Karpas-422 (cell line): Measurements from ENCODE around the gene KRTAP20-2. TPM values are rescaled to one million over a fixed set of nuclear protein-coding genes. Genes with fewer than 3 reads are reported as not detected.

Experiments used
- DNase-seq: peaks from one replicate; pipeline ENCODE4 v3.0.0-alpha.2; 2015
- H2AFZ ChIP-seq: fragments of 200-600 bp; sonication (generic); 2 replicates; pipeline ENCODE4 v1.6.1; 2014; ENCODE audit warnings: antibody characterized with exemption, low read length, mixed read lengths
- H3K27ac ChIP-seq: fragments of 200-600 bp; sonication (generic); 2 replicates; pipeline ENCODE4 v1.5.1; 2014; ENCODE audit warnings: mild to moderate bottlenecking, low read length, moderate library complexity
- H3K27me3 ChIP-seq: fragments of 200-600 bp; sonication (generic); 2 replicates; pipeline ENCODE4 v1.6.1; 2014; ENCODE audit warnings: low read length, mixed read lengths
- H3K36me3 ChIP-seq: fragments of 200-600 bp; sonication (generic); 2 replicates; pipeline ENCODE4 v1.6.1; 2014; ENCODE audit warnings: low read length, mixed read lengths; ENCODE audit not compliant: insufficient read depth
- H3K4me1 ChIP-seq: fragments of 200-600 bp; sonication (generic); 2 replicates; pipeline ENCODE4 v1.6.1; 2014; ENCODE audit warnings: mild to moderate bottlenecking, low read length, mixed read lengths
- H3K4me2 ChIP-seq: fragments of 200-600 bp; sonication (generic); 2 replicates; pipeline ENCODE4 v1.6.1; 2014; ENCODE audit warnings: low read length, low read depth, mild to moderate bottlenecking; ENCODE audit not compliant: poor library complexity, severe bottlenecking
- H3K4me3 ChIP-seq: fragments of 200-600 bp; sonication (generic); 2 replicates; pipeline ENCODE4 v1.5.1; 2014; ENCODE audit warnings: mild to moderate bottlenecking, antibody characterized with exemption, low read length, mixed read lengths
- H3K79me2 ChIP-seq: fragments of 200-600 bp; sonication (generic); 2 replicates; pipeline ENCODE4 v1.6.1; 2014; ENCODE audit warnings: mild to moderate bottlenecking, low read length, mixed read lengths
- H3K9ac ChIP-seq: fragments of 200-600 bp; sonication (generic); 2 replicates; pipeline ENCODE4 v1.6.0; 2014; ENCODE audit warnings: low read length
- H3K9me2 ChIP-seq: fragments of 200-600 bp; sonication (generic), shearing (Covaris generic); replicated peaks from 2 replicates; pipeline ENCODE4 v1.6.0; 2014; ENCODE audit warnings: mild to moderate bottlenecking, low read length, moderate library complexity; ENCODE audit not compliant: insufficient read depth
- H3K9me3 ChIP-seq: fragments of 300-700, 200-600 bp; sonication (generic); 2 replicates; pipeline ENCODE4 v1.6.1; 2014; ENCODE audit warnings: low read length, mixed read lengths
- H4K20me1 ChIP-seq: fragments of 200-600 bp; sonication (generic); 2 replicates; pipeline ENCODE4 v1.6.1; 2014; ENCODE audit warnings: mild to moderate bottlenecking, antibody characterized with exemption, low read length, low read depth; ENCODE audit not compliant: insufficient read depth
- total RNA-seq: library from RNA; depleted of rRNA; stranded (reverse); fragments of >200 nt; shearing (Covaris generic); gene quantifications from 2 replicates; pipeline ENCODE4 v1.2.3, GENCODE V29; 2014; ENCODE audit warnings: low replicate concordance

Gene KRTAP20-2
- total RNA-seq, 1 experiment from 2014 or later: not detected

DNA sequence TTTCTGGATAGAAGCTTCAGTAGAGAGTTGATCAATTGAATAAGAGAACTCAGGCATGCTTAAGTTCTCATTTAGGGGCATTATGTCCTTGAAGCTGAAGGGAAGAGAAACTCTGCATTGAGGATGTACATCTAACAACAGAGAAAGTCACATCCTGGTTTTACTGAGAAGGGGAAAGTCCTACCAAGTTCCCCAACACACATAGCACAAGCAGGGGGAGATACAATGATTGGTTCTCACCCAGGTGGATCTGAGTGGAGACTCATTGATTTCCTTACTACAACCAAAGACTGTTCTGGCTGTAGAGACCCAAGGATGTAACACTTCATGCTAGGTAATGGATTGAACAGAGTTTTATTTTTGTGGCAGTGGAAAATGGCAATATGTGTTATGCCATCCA, 19.8 kb upstream of the KRTAP20-2 start:
- Histone ChIP-seq H3K9me3 (peaks cover 26% of the 10 kb centered on the region), H3K36me3 (no peaks in the 10 kb centered on the region; the same call in 1 of the 2 replicates), H3K27me3 (no peaks in the 10 kb centered on the region), H3K79me2 (no peaks in the 10 kb centered on the region), H3K4me3 (no peak overlapping the region), H3K4me1 (no peaks in the 10 kb centered on the region), H4K20me1 (no peaks in the 10 kb centered on the region), H2AFZ (no peak overlapping the region), H3K9me2 (no peaks in the 10 kb centered on the region), H3K4me2 (no peak overlapping the region), H3K9ac (no peak overlapping the region), H3K27ac (no peak overlapping the region)
- no peak for DNase-seq

- Histone ChIP-seq H3K4me1 (no peaks in the 10 kb centered on the region), H3K79me2 (no peaks in the 10 kb centered on the region), H2AFZ (no peak within 1 kb of the TSS), H3K9ac (no peak within 1 kb of the TSS), H3K27ac (no peak within 1 kb of the TSS), H3K9me2 (no peaks in the 10 kb centered on the region), H3K9me3 (peaks cover 21% of the 10 kb centered on the region), H3K4me2 (no peak within 1 kb of the TSS), H3K27me3 (no peaks in the 10 kb centered on the region), H3K36me3 (no peaks in the 10 kb centered on the region; the same call in 1 of the 2 replicates), H4K20me1 (no peaks in the 10 kb centered on the region), H3K4me3 (no peak within 1 kb of the TSS)
- no peak for DNase-seq
These were observed 18.9 kb upstream of the KRTAP20-2 start, which contains the start of gene KRTAP20-1 for GRCh38 chr21:30616125-30616524. TSS of gene KRTAP20-1 (plus strand) at chr21:30616425. CDS start at chr21:30616455, 30 bp downstream.

GRCh38 chr21:30620080-30620479, 14.9 kb upstream of the KRTAP20-2 start:
- Histone ChIP-seq H3K79me2 (no peaks in the 10 kb centered on the region), H3K27me3 (no peaks in the 10 kb centered on the region), H3K9me2 (no peaks in the 10 kb centered on the region), H3K4me3 (no peak overlapping the region), H3K4me1 (no peaks in the 10 kb centered on the region), H3K9ac (no peak overlapping the region), H3K4me2 (no peak overlapping the region), H4K20me1 (no peaks in the 10 kb centered on the region), H3K27ac (no peak overlapping the region), H3K36me3 (no peaks in the 10 kb centered on the region), H2AFZ (no peak overlapping the region), H3K9me3 (peaks cover 18% of the 10 kb centered on the region)
- DNase-seq: no peak

DNA sequence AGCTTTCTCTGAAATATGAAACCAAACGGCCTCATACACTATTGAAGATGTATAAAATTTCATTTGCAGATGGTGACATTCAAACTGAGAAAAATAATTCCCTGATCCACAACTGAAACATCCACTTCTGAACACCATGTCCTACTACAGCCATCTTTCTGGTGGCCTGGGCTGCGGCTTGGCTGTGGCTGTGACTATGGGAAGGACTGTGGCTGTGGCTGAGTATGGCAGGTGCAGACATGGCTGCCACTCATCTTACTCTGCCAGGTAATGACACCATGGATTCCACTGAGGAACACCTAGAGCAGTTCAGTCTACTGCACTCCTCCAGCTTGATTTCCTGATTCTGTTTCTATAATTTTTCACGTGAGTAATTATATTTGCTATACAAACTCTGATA, 14.5 kb upstream of the KRTAP20-2 start, which contains the start of gene KRTAP20-4:
Gene KRTAP20-4 (plus strand): TSS at position 106 of the 400 bp plus-strand sequence.
- Histone ChIP-seq H2AFZ (no peak within 1 kb of the TSS), H3K4me3 (no peak within 1 kb of the TSS), H3K4me1 (no peaks in the 10 kb centered on the region), H3K79me2 (no peaks in the 10 kb centered on the region), H3K36me3 (no peaks in the 10 kb centered on the region), H3K27ac (no peak within 1 kb of the TSS), H3K9me2 (no peaks in the 10 kb centered on the region), H3K4me2 (no peak within 1 kb of the TSS), H4K20me1 (no peaks in the 10 kb centered on the region), H3K9me3 (peaks cover 14% of the 10 kb centered on the region), H3K27me3 (no peaks in the 10 kb centered on the region), H3K9ac (no peak within 1 kb of the TSS)
- DNase-seq: no peak

DNA sequence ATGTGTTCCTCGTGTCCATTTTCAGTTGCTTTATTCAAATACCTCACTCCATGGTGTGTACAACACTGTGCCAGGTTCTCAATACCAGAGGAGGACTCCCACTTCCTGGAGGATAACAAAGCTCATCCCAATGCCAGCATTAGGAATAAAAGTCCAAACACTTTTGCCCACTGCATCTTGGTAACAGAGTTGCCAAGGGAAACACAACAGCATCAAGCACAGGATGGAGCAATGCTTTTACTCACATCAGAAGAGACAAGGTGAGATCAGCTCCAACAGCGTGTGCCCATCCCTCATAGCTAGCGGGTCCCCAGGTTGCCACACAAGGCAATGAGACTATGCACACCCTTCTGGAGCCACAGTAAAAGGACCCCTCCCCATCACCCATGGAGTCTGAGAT, 11.6 kb upstream of the KRTAP20-2 start:
- H3K79me2 ChIP-seq: no peaks in the 10 kb centered on the region
- H4K20me1 ChIP-seq: no peaks in the 10 kb centered on the region
- H3K9me2 ChIP-seq: no peaks in the 10 kb centered on the region
- H3K27me3 ChIP-seq: no peaks in the 10 kb centered on the region
- no peak overlapping the region for H3K9ac ChIP-seq
- no peaks in the 10 kb centered on the region for H3K4me1 ChIP-seq
- DNase-seq: no peak
- peaks cover 4% of the 10 kb centered on the region for H3K9me3 ChIP-seq
- H3K4me3 ChIP-seq: no peak overlapping the region
- H2AFZ ChIP-seq: no peak overlapping the region
- H3K36me3 ChIP-seq: no peaks in the 10 kb centered on the region
- H3K27ac ChIP-seq: no peak overlapping the region
- H3K4me2 ChIP-seq: no peak overlapping the region

DNA sequence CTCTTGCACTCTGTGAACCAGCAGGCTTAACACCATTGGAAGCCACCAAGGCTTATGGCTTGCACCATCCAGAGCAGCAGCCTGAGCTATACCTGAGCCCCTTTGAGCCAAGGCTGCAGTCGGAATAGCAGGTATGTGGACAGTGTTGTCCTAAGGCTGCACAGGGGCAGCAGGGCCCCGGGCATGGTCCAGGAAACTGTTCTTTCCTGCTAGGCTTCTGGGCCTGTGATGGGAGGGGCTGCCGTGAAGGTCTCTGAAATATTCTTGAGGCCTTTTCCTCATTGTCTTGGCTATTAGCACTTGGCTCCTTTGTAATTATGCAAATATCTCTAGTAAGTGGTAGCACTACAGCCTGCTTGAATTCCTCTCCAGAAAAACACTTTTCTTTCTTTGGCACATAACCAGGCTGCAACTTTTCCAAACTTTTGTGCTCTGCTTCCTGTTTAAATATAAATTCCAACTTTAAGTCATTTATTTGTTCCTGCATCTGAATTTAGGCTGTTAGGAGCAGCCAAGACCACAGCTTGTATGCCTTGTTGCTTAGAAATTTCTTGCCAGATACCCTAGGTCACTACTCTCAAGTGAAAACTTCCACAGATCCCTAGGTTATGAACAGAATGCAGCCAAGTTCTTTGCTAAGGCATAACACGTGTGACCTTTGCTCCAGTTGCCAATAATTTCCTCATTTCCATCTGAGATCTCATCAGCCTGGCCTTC, 9.4 kb upstream of the KRTAP20-2 start:
- H4K20me1 ChIP-seq: no peaks in the 10 kb centered on the region
- no peak overlapping the region for H3K4me3 ChIP-seq
- no peak overlapping the region for H3K9ac ChIP-seq

GRCh38 chr21:30628109-30628508, 6.9 kb upstream of the KRTAP20-2 start:
- Histone ChIP-seq H3K9me2 (no peaks in the 10 kb centered on the region), H3K4me2 (no peak overlapping the region), H4K20me1 (no peaks in the 10 kb centered on the region), H3K4me3 (no peak overlapping the region), H3K9me3 (peaks cover 13% of the 10 kb centered on the region), H2AFZ (no peak overlapping the region), H3K27ac (no peak overlapping the region), H3K79me2 (no peaks in the 10 kb centered on the region), H3K36me3 (no peaks in the 10 kb centered on the region), H3K4me1 (no peaks in the 10 kb centered on the region), H3K9ac (no peak overlapping the region), H3K27me3 (no peaks in the 10 kb centered on the region)
- DNase-seq: no peak

More for the DNA sequence above, 9.4 kb upstream of the KRTAP20-2 start:
- H3K9me3 ChIP-seq: peaks cover 6% of the 10 kb centered on the region
- no peak for DNase-seq
- H3K36me3 ChIP-seq: no peaks in the 10 kb centered on the region
- no peak overlapping the region for H2AFZ ChIP-seq
- H3K4me2 ChIP-seq: no peak overlapping the region
- no peak overlapping the region for H3K27ac ChIP-seq
- no peaks in the 10 kb centered on the region for H3K79me2 ChIP-seq
- no peaks in the 10 kb centered on the region for H3K27me3 ChIP-seq
- no peaks in the 10 kb centered on the region for H3K4me1 ChIP-seq
- H3K9me2 ChIP-seq: no peaks in the 10 kb centered on the region

GRCh38 chr21:30629200-30629599, 5.8 kb upstream of the KRTAP20-2 start:
- no peak overlapping the region for H3K27ac ChIP-seq
- no peaks in the 10 kb centered on the region for H4K20me1 ChIP-seq
- no peak overlapping the region for H3K9ac ChIP-seq
- H3K36me3 ChIP-seq: no peaks in the 10 kb centered on the region
- no peaks in the 10 kb centered on the region for H3K9me2 ChIP-seq
- no peaks in the 10 kb centered on the region for H3K27me3 ChIP-seq
- H3K9me3 ChIP-seq: peaks cover 9% of the 10 kb centered on the region
- no peaks in the 10 kb centered on the region for H3K79me2 ChIP-seq
- no peak overlapping the region for H3K4me2 ChIP-seq
- no peak overlapping the region for H3K4me3 ChIP-seq
- H3K4me1 ChIP-seq: no peaks in the 10 kb centered on the region
- DNase-seq: no peak
- no peak overlapping the region for H2AFZ ChIP-seq
